ENCODE measurements around the gene ANO3.

Gene ANO3

GRCh38 chr11:26365284-26365683, 33.4 kb downstream of the ANO3 start:
- no peak for ATAC-seq

GRCh38 chr11:26377619-26378018, 45.7 kb downstream of the ANO3 start:
- ATAC-seq: no peak

GRCh38 chr11:26399336-26399735, 67.4 kb downstream of the ANO3 start:
- ATAC-seq: no peak

- no peak for ATAC-seq
Observed at GRCh38 chr11:26410706-26411366, 78.9 kb downstream of the ANO3 start.

GRCh38 chr11:26412955-26413354, 81.0 kb downstream of the ANO3 start:
- ATAC-seq: no peak

GRCh38 chr11:26418386-26418912, 86.5 kb downstream of the ANO3 start:
- no peak for ATAC-seq

- no peak for ATAC-seq
Observed at GRCh38 chr11:26420331-26420730, 88.4 kb downstream of the ANO3 start.

GRCh38 chr11:26424255-26424654, 92.3 kb downstream of the ANO3 start:
- no peak for ATAC-seq

GRCh38 chr11:26439854-26440253, 107.9 kb downstream of the ANO3 start:
- no peak for ATAC-seq

- no peak for ATAC-seq
Observed at GRCh38 chr11:26442131-26442530, 110.2 kb downstream of the ANO3 start.

- no peak for ATAC-seq
Observed at GRCh38 chr11:26443617-26444016, 111.7 kb downstream of the ANO3 start.

- no peak for ATAC-seq
Observed at GRCh38 chr11:26457636-26458035, 125.7 kb downstream of the ANO3 start.

- no peak for ATAC-seq
Observed at GRCh38 chr11:26465274-26465673, 133.3 kb downstream of the ANO3 start.

- no peak for ATAC-seq
Observed at GRCh38 chr11:26467506-26467905, 135.6 kb downstream of the ANO3 start.

- no peak for ATAC-seq
Observed at GRCh38 chr11:26470992-26471391, 139.1 kb downstream of the ANO3 start.

GRCh38 chr11:26473216-26474194, 141.6 kb downstream of the ANO3 start:
- no peak for ATAC-seq

GRCh38 chr11:26474401-26474800, 142.5 kb downstream of the ANO3 start:
- ATAC-seq: no peak

GRCh38 chr11:26477396-26477795, 145.5 kb downstream of the ANO3 start:
- ATAC-seq: no peak

- ATAC-seq: no peak
Observed at GRCh38 chr11:26478710-26479109, 146.8 kb downstream of the ANO3 start.

GRCh38 chr11:26480041-26480440, 148.1 kb downstream of the ANO3 start:
- no peak for ATAC-seq

GRCh38 chr11:26483108-26483507, 151.2 kb downstream of the ANO3 start:
- ATAC-seq: no peak

GRCh38 chr11:26490546-26490945, 158.6 kb downstream of the ANO3 start:
- no peak for ATAC-seq

- no peak for ATAC-seq
Observed at GRCh38 chr11:26493616-26494015, 161.7 kb downstream of the ANO3 start.

- ATAC-seq: no peak
Observed at GRCh38 chr11:26507229-26507628, 175.3 kb downstream of the ANO3 start.
